ENCODE results near the gene LKAAEAR1. TPM values are rescaled to one million over a fixed set of nuclear protein-coding genes. Genes with fewer than 3 reads are reported as not detected.

LKAAEAR1 gene
- total RNA-seq, 4 donors from 2014 or later, result not detected

GRCh38 chr20:64082126-64082731 is 2.0 kb downstream of the LKAAEAR1 start:
- Histone ChIP-seq H3K27me3 (peaks cover 23 to 35% (median 32%) of the 10 kb centered on the region in 3 donors), H3K36me3 (no peaks in the 10 kb centered on the region), H3K9me3 (no peaks in the 10 kb centered on the region), H3K4me1 (peaks cover 13 to 18% of the 10 kb centered on the region in 2 donors), H3K4me3 (no peak overlapping the region), H3K27ac (no peak overlapping the region)
- ATAC-seq (no peak), DNase-seq (no peak)
- no peak for TF ChIP-seq CTCF (IDR thresholded peaks at IDR 0.05 in 4 of 5, conservative IDR thresholded peaks at IDR 0.05 in 1 of 5)
- no peak for TF ChIP-seq POLR2A (IDR thresholded peaks at IDR 0.05)
- intact Hi-C loops (cut with DNase I; ENCODE audit: low total_unique reads) (no loop called here), in situ Hi-C loops (cut with MboI; ENCODE audit: low sequenced_read_pairs in 4 of 4) (no loop called here)

- in situ Hi-C loops (cut with MboI; ENCODE audit: low sequenced_read_pairs in 4 of 4), result no loop called here
- H3K27me3 ChIP-seq, result peaks cover 23 to 32% (median 32%) of the 10 kb centered on the region in 3 donors
- no peak for TF ChIP-seq POLR2A (IDR thresholded peaks at IDR 0.05)
- TF ChIP-seq CTCF (IDR thresholded peaks at IDR 0.05 in 4 of 5, conservative IDR thresholded peaks at IDR 0.05 in 1 of 5), result no peak
- no peak for DNase-seq
- no peak overlapping the region for H3K27ac ChIP-seq
- H3K36me3 ChIP-seq, result no peaks in the 10 kb centered on the region
- peaks cover 13 to 18% of the 10 kb centered on the region in 2 donors for H3K4me1 ChIP-seq
- no peak for ATAC-seq
- no peak overlapping the region for H3K4me3 ChIP-seq
- no peaks in the 10 kb centered on the region for H3K9me3 ChIP-seq
- intact Hi-C loops (cut with DNase I; ENCODE audit: low total_unique reads), result no loop called here
Observed at GRCh38 chr20:64081624-64081964, 2.6 kb downstream of the LKAAEAR1 start.

GRCh38 chr20:64080813-64081623 is 3.2 kb downstream of the LKAAEAR1 start:
- TF ChIP-seq POLR2A (IDR thresholded peaks at IDR 0.05) (no peak), CTCF (IDR thresholded peaks at IDR 0.05 in 4 of 5, conservative IDR thresholded peaks at IDR 0.05 in 1 of 5) (no peak)
- Histone ChIP-seq H3K27ac (no peak overlapping the region), H3K4me3 (peak overlapping the region in 2 of 4 donors; percentile 52 to 76), H3K4me1 (peaks cover 13 to 18% of the 10 kb centered on the region in 2 donors), H3K36me3 (no peaks in the 10 kb centered on the region), H3K9me3 (no peaks in the 10 kb centered on the region), H3K27me3 (peaks cover 19 to 28% (median 27%) of the 10 kb centered on the region in 3 donors)
- DNase-seq (no peak), ATAC-seq (no peak)
- in situ Hi-C loops (cut with MboI; ENCODE audit: low sequenced_read_pairs in 4 of 4) (no loop called here), intact Hi-C loops (cut with DNase I; ENCODE audit: low total_unique reads) (no loop called here)

- H3K27me3 ChIP-seq, result peaks cover 11 to 22% (median 19%) of the 10 kb centered on the region in 3 donors
- in situ Hi-C loops (cut with MboI; ENCODE audit: low sequenced_read_pairs in 4 of 4) (no loop called here), intact Hi-C loops (cut with DNase I; ENCODE audit: low total_unique reads) (no loop called here)
- no peaks in the 10 kb centered on the region for H3K9me3 ChIP-seq
- no peaks in the 10 kb centered on the region for H3K36me3 ChIP-seq
- DNase-seq, result peak in 1 of 2 donors; percentile 13
- TF ChIP-seq POLR2A (IDR thresholded peaks at IDR 0.05), result no peak
- H3K4me1 ChIP-seq, result peaks cover 13 to 18% of the 10 kb centered on the region in 2 donors
- peak; percentile 23 to 39 for ATAC-seq
- H3K4me3 ChIP-seq, result peak within 1 kb of the TSS; percentile 65 to 88 (median 74)
- H3K27ac ChIP-seq, result peak within 1 kb of the TSS; percentile 68 to 72 (median 69)
Observed at GRCh38 chr20:64080013-64080812, 4.0 kb downstream of the LKAAEAR1 start, which contains the start of gene OPRL1. TSS of gene OPRL1 (plus strand) at chr20:64080082. CDS start at chr20:64092721, 12,639 bp downstream.
